ENCODE measurements around the gene ODF2L.
"Not testable (repeated sequence)": the region's sequence is repeated elsewhere in the genome, so short reads cannot be mapped to it uniquely, and the experiment has no call there.

The ODF2L gene

GRCh38 chr1:86352086-86352485 lies 44.0 kb downstream of the ODF2L start:
- no peak for ATAC-seq (ENCODE audit: low read depth)
- H3K4me1 ChIP-seq (ENCODE audit: insufficient read depth, poor library complexity, severe bottlenecking) = no peaks in the 10 kb centered on the region
- H3K27me3 ChIP-seq (ENCODE audit: insufficient read depth, poor library complexity, severe bottlenecking) = no peaks in the 10 kb centered on the region
- DNase-seq (ENCODE audit: low spot score) = no peak
- no peaks in the 10 kb centered on the region for H3K9me3 ChIP-seq (ENCODE audit: severe bottlenecking)
- TF ChIP-seq CTCF (IDR thresholded peaks at IDR 0.05; ENCODE audit: poor library complexity, severe bottlenecking) = no peak
- H3K36me3 ChIP-seq (ENCODE audit: low read depth) = peaks cover 60% of the 10 kb centered on the region
- H3K27ac ChIP-seq (ENCODE audit: poor library complexity, severe bottlenecking) = no peak overlapping the region
- no peak overlapping the region for H3K4me3 ChIP-seq (ENCODE audit: severe bottlenecking)

GRCh38 chr1:86350230-86350629 lies 45.9 kb downstream of the ODF2L start:
- not testable (repeated sequence) for H3K27ac ChIP-seq (ENCODE audit: poor library complexity, severe bottlenecking); ATAC-seq (ENCODE audit: low read depth); H3K4me3 ChIP-seq (ENCODE audit: severe bottlenecking); H3K9me3 ChIP-seq (ENCODE audit: severe bottlenecking); H3K27me3 ChIP-seq (ENCODE audit: insufficient read depth, poor library complexity, severe bottlenecking); DNase-seq (ENCODE audit: low spot score); H3K4me1 ChIP-seq (ENCODE audit: insufficient read depth, poor library complexity, severe bottlenecking)
- peaks cover 44% of the 10 kb centered on the region for H3K36me3 ChIP-seq (ENCODE audit: low read depth)

GRCh38 chr1:86346388-86346787 lies 49.7 kb downstream of the ODF2L start:
- Histone ChIP-seq H3K27ac (ENCODE audit: poor library complexity, severe bottlenecking) (no peak overlapping the region), H3K4me3 (ENCODE audit: severe bottlenecking) (no peak overlapping the region), H3K4me1 (ENCODE audit: insufficient read depth, poor library complexity, severe bottlenecking) (no peaks in the 10 kb centered on the region), H3K9me3 (ENCODE audit: severe bottlenecking) (no peaks in the 10 kb centered on the region), H3K36me3 (ENCODE audit: low read depth) (peaks cover 6% of the 10 kb centered on the region; the same call in 1 of the 2 replicates), H3K27me3 (ENCODE audit: insufficient read depth, poor library complexity, severe bottlenecking) (no peaks in the 10 kb centered on the region)
- no peak for TF ChIP-seq CTCF (IDR thresholded peaks at IDR 0.05; ENCODE audit: poor library complexity, severe bottlenecking)
- no peak for ATAC-seq (ENCODE audit: low read depth)
- no peak for DNase-seq (ENCODE audit: low spot score)

- DNase-seq (ENCODE audit: low spot score) (no peak), ATAC-seq (ENCODE audit: low read depth) (no peak)
- no peak for TF ChIP-seq CTCF (IDR thresholded peaks at IDR 0.05; ENCODE audit: poor library complexity, severe bottlenecking)
- H3K27me3 ChIP-seq (ENCODE audit: insufficient read depth, poor library complexity, severe bottlenecking) = no peaks in the 10 kb centered on the region
- no peaks in the 10 kb centered on the region for H3K36me3 ChIP-seq (ENCODE audit: low read depth)
- H3K9me3 ChIP-seq (ENCODE audit: severe bottlenecking) = no peaks in the 10 kb centered on the region
- H3K4me3 ChIP-seq (ENCODE audit: severe bottlenecking) = no peak overlapping the region
- H3K27ac ChIP-seq (ENCODE audit: poor library complexity, severe bottlenecking) = no peak overlapping the region
- no peaks in the 10 kb centered on the region for H3K4me1 ChIP-seq (ENCODE audit: insufficient read depth, poor library complexity, severe bottlenecking)
Measured at GRCh38 chr1:86345042-86345441, 51.1 kb downstream of the ODF2L start.

GRCh38 chr1:86339906-86340305 lies 56.2 kb downstream of the ODF2L start:
- no peak for DNase-seq (ENCODE audit: low spot score)
- Histone ChIP-seq H3K27ac (ENCODE audit: poor library complexity, severe bottlenecking) (no peak overlapping the region), H3K9me3 (ENCODE audit: severe bottlenecking) (no peaks in the 10 kb centered on the region), H3K4me3 (ENCODE audit: severe bottlenecking) (no peak overlapping the region), H3K36me3 (ENCODE audit: low read depth) (no peaks in the 10 kb centered on the region), H3K4me1 (ENCODE audit: insufficient read depth, poor library complexity, severe bottlenecking) (no peaks in the 10 kb centered on the region), H3K27me3 (ENCODE audit: insufficient read depth, poor library complexity, severe bottlenecking) (no peaks in the 10 kb centered on the region)
- ATAC-seq (ENCODE audit: low read depth) = no peak
- TF ChIP-seq CTCF (IDR thresholded peaks at IDR 0.05; ENCODE audit: poor library complexity, severe bottlenecking) = no peak

Measured in RWPE2 (cell line).